CD14-positive monocyte (primary cell): ENCODE results near the gene MAP2K7. TPM values are rescaled to one million over a fixed set of nuclear protein-coding genes. Genes with fewer than 3 reads are reported as not detected.

Experiments used
- DNase-seq, 3 donors: peaks; one replicate each; pipeline ENCODE4 v3.0.0-alpha.2; 2011 to 2022
- H2AFZ ChIP-seq: 2 replicates; pipeline ENCODE4 v1.6.0; 2012; ENCODE audit warnings: mild to moderate bottlenecking, low read depth, low read length, inconsistent platforms; ENCODE audit not compliant: insufficient read depth, poor library complexity, severe bottlenecking
- H3K27ac ChIP-seq, 2 donors: 1 replicate in 1 of 2; 2 replicates in 1 of 2; pipeline ENCODE4 v1.5.1; 2012 to 2013; ENCODE audit warnings: low read length in 2 of 2, control low read depth in 1 of 2, inconsistent platforms in 1 of 2, low read depth in 1 of 2, mild to moderate bottlenecking in 1 of 2
- H3K27me3 ChIP-seq, 2 donors: one replicate each; pipeline versions ENCODE4 v1.6.0 to v1.6.1; 2011 to 2013; ENCODE audit warnings: low read length in 2 of 2; ENCODE audit not compliant: control insufficient read depth in 2 of 2, insufficient read depth in 2 of 2
- H3K36me3 ChIP-seq, 2 donors: replicated peaks in 1 of 2; 1 replicate in 1 of 2; 2 replicates in 1 of 2; pipeline versions ENCODE4 v1.5.1 to v1.6.1; 2012 to 2013; ENCODE audit warnings: low read length in 2 of 2, control low read depth in 1 of 2, inconsistent platforms in 1 of 2, mild to moderate bottlenecking in 1 of 2; ENCODE audit not compliant: insufficient read depth in 2 of 2, control insufficient read depth in 1 of 2
- H3K4me1 ChIP-seq, 2 donors: 1 replicate in 1 of 2; 2 replicates in 1 of 2; pipeline versions ENCODE4 v1.5.1 to v1.6.1; 2012 to 2013; ENCODE audit warnings: low read length in 2 of 2, control low read depth in 1 of 2, inconsistent platforms in 1 of 2, mild to moderate bottlenecking in 1 of 2, moderate library complexity in 1 of 2; ENCODE audit not compliant: insufficient read depth in 2 of 2, control insufficient read depth in 1 of 2
- H3K4me2 ChIP-seq: replicated peaks from 2 replicates; pipeline ENCODE3; 2012; ENCODE audit warnings: low read length, moderate library complexity, mild to moderate bottlenecking; ENCODE audit not compliant: poor library complexity, severe bottlenecking; ENCODE audit errors: extremely low read depth
- H3K4me3 ChIP-seq, 3 experiments: fragments of 200-600 bp in 1 of 3; sonication (generic) in 1 of 3; replicated peaks in 1 of 3; 1 replicate in 2 of 3; 2 replicates in 1 of 3; pipeline ENCODE4 v1.5.1; 2011 to 2013; ENCODE audit warnings: low read length in 3 of 3, mild to moderate bottlenecking in 3 of 3, control low read depth in 2 of 3, low read depth in 2 of 3, inconsistent platforms in 1 of 3, moderate library complexity in 1 of 3
- H3K79me2 ChIP-seq: 2 replicates; pipeline ENCODE4 v1.6.0; 2012; ENCODE audit warnings: mild to moderate bottlenecking, control low read depth, inconsistent platforms, low read length, moderate library complexity; ENCODE audit not compliant: insufficient read depth
- H3K9ac ChIP-seq: 2 replicates; pipeline ENCODE4 v1.6.0; 2017; ENCODE audit warnings: low read length, mild to moderate bottlenecking; ENCODE audit not compliant: insufficient read depth, poor library complexity, severe bottlenecking
- H3K9me3 ChIP-seq, 2 donors: replicated peaks in 1 of 2; 1 replicate in 1 of 2; 2 replicates in 1 of 2; pipeline versions ENCODE4 v1.5.1 to v1.6.1; 2012 to 2013; ENCODE audit warnings: low read length in 2 of 2, control low read depth in 1 of 2; ENCODE audit not compliant: control insufficient read depth in 1 of 2, insufficient read depth in 1 of 2
- H4K20me1 ChIP-seq: 2 replicates; pipeline ENCODE4 v1.6.0; 2012; ENCODE audit warnings: mild to moderate bottlenecking, low read length, control low read depth, moderate library complexity; ENCODE audit not compliant: insufficient read depth
- H3K27ac Mint-ChIP-seq, 7 donors: one replicate each; pipeline ENCODE4 v1.8.0; 2020; ENCODE audit warnings: mild to moderate bottlenecking in 7 of 7, mixed read lengths in 7 of 7, moderate library complexity in 6 of 7, inconsistent platforms in 2 of 7
- H3K27me3 Mint-ChIP-seq, 3 donors: one replicate each; pipeline ENCODE4 v1.8.0; 2021 to 2022; ENCODE audit warnings: low read depth in 3 of 3, mild to moderate bottlenecking in 3 of 3, mixed read lengths in 3 of 3, moderate library complexity in 3 of 3, inconsistent platforms in 1 of 3
- H3K36me3 Mint-ChIP-seq, 2 donors: one replicate each; pipeline ENCODE4 v1.8.0; 2020; ENCODE audit warnings: mixed read lengths in 2 of 2, inconsistent platforms in 1 of 2, mild to moderate bottlenecking in 1 of 2
- H3K4me1 Mint-ChIP-seq: one replicate; pipeline ENCODE4 v1.8.0; 2020; ENCODE audit warnings: mild to moderate bottlenecking, mixed read lengths
- H3K4me3 Mint-ChIP-seq, 2 donors: one replicate each; pipeline ENCODE4 v1.8.0; 2020; ENCODE audit warnings: mild to moderate bottlenecking in 2 of 2, mixed read lengths in 2 of 2, moderate library complexity in 1 of 2
- H3K9me3 Mint-ChIP-seq, 7 donors: one replicate each; pipeline ENCODE4 v1.8.0; 2020 to 2022; ENCODE audit warnings: mixed read lengths in 7 of 7, mild to moderate bottlenecking in 6 of 7, moderate library complexity in 6 of 7, inconsistent platforms in 2 of 7
- WGBS: methylation state at CpG from one replicate; pipeline ENCODE4 v1.1.5; 2013; ENCODE audit warnings: missing lambda C conversion rate; ENCODE audit not compliant: insufficient coverage; 5-methylcytosine and 5-hydroxymethylcytosine counted together
- intact Hi-C, 2 donors: fragments of 100-400 bp; cut with micrococcal nuclease; formaldehyde crosslinking; loops; one replicate each; pipeline versions ENCODE4 v1.15.0 to v1.15.1; 2023
- polyA plus RNA-seq, 3 donors: library from polyadenylated mRNA; depleted of rRNA in 1 of 3; unstranded in 2 of 3; stranded (reverse) in 1 of 3; fragments of 300-500 nt in 2 of 3; fragments of >200 nt in 1 of 3; fragmentation: Illumina TruSeq in 2 of 3; gene quantifications; 1 replicate in 2 of 3; 2 replicates in 1 of 3; pipeline ENCODE4 v1.2.3, GENCODE V29; 2012 to 2021
- TF ChIP-seq, protein P1 (sequence below): fragments of 200-600 bp; IDR thresholded peaks from one replicate; pipeline ENCODE4 v1.8.0; 2022; ENCODE audit warnings: antibody characterized with exemption, mild to moderate bottlenecking

Gene MAP2K7
- polyA plus RNA-seq, 3 donors: 0.92 to 39.5 (median 1.5) TPM

DNA sequence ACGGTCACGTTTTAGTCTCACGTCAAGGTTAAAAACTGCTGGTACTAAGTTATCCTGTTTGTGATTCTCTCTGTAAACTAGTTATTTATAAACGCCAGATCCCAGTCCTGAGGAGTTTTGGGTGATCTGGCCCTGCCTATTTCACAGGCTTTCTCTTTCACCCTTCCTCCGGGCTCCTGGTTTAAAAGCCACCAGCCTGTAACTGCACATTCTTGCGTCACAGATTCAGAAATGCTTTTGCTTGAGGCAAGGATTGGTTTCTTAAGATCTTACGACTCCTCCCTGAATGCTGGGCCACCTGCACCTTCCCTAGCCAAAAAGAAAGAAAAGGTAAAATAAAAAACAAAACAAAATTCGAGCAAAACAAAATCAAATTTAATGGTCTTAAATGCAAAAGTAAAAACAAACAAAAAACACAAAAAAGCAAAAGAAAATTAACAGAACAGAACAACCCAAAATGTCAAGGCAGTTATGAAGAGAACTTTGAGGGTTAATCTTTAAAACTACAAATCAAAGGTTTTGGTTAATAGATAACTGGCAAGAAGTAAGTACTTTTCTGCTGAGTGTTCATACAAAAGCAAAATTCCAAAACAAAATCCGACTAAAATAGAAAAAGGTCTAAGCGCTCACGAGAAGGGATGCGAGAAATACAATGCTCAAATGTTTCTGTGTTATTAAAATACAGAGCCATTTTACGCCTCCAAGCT lies 58.4 kb downstream of the MAP2K7 start:
- H3K9ac ChIP-seq: no peak overlapping the region
- H3K9me3 Mint-ChIP-seq: no peaks in the 10 kb centered on the region
- H3K4me3 ChIP-seq: no peak overlapping the region
- H3K27me3 Mint-ChIP-seq: peaks cover 0 to 1% (median 0%) of the 10 kb centered on the region in 3 donors
- intact Hi-C loops: loop anchor here in 1 of 2 donors (10.0 kb wide), 1 partner anchor 193 kb away; no protein-coding TSS in a partner anchor
- no peaks in the 10 kb centered on the region for H3K4me1 ChIP-seq
- peak overlapping the region in 2 of 7 donors; percentile 23 to 67 for H3K27ac Mint-ChIP-seq
- no peak overlapping the region for H2AFZ ChIP-seq
- peaks cover 64 to 86% of the 10 kb centered on the region in 2 donors for H3K36me3 ChIP-seq
- no peak overlapping the region for H3K4me2 ChIP-seq
- no peaks in the 10 kb centered on the region for H3K79me2 ChIP-seq
- DNase-seq: no peak
- WGBS: 96% methylated on average over 5 of the region's 13 CpGs
- H3K9me3 ChIP-seq: no peaks in the 10 kb centered on the region
- H3K4me3 Mint-ChIP-seq: no peak overlapping the region
- H3K27me3 ChIP-seq: no peaks in the 10 kb centered on the region
- peaks cover 3% of the 10 kb centered on the region for H3K4me1 Mint-ChIP-seq
- H3K36me3 Mint-ChIP-seq: peaks cover 53 to 88% of the 10 kb centered on the region in 2 donors
- H3K27ac ChIP-seq: no peak overlapping the region
- H4K20me1 ChIP-seq: no peaks in the 10 kb centered on the region
- TF ChIP-seq, protein P1, sequence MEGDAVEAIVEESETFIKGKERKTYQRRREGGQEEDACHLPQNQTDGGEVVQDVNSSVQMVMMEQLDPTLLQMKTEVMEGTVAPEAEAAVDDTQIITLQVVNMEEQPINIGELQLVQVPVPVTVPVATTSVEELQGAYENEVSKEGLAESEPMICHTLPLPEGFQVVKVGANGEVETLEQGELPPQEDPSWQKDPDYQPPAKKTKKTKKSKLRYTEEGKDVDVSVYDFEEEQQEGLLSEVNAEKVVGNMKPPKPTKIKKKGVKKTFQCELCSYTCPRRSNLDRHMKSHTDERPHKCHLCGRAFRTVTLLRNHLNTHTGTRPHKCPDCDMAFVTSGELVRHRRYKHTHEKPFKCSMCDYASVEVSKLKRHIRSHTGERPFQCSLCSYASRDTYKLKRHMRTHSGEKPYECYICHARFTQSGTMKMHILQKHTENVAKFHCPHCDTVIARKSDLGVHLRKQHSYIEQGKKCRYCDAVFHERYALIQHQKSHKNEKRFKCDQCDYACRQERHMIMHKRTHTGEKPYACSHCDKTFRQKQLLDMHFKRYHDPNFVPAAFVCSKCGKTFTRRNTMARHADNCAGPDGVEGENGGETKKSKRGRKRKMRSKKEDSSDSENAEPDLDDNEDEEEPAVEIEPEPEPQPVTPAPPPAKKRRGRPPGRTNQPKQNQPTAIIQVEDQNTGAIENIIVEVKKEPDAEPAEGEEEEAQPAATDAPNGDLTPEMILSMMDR: no peak

- TF ChIP-seq, protein P1: no peak
- no peak for DNase-seq
- 96% methylated on average over 16 of the region's 22 CpGs for WGBS
- Mint-ChIP-seq H3K9me3 (no peaks in the 10 kb centered on the region), H3K27ac (no peak overlapping the region), H3K27me3 (peaks cover 0 to 1% (median 0%) of the 10 kb centered on the region in 3 donors), H3K36me3 (peaks cover 60 to 89% of the 10 kb centered on the region in 2 donors), H3K4me3 (no peak overlapping the region), H3K4me1 (peaks cover 3% of the 10 kb centered on the region)
- intact Hi-C loops: loop anchor here in 1 of 2 donors (10.0 kb wide), 1 partner anchor 192 kb away; no protein-coding TSS in a partner anchor
- H3K27ac ChIP-seq: no peak overlapping the region
- no peaks in the 10 kb centered on the region for H3K79me2 ChIP-seq
- no peak overlapping the region for H3K4me2 ChIP-seq
- H3K9ac ChIP-seq: no peak overlapping the region
- no peaks in the 10 kb centered on the region for H3K4me1 ChIP-seq
- H3K36me3 ChIP-seq: peaks cover 71 to 91% of the 10 kb centered on the region in 2 donors
- no peaks in the 10 kb centered on the region for H3K27me3 ChIP-seq
- no peaks in the 10 kb centered on the region for H3K9me3 ChIP-seq
- H4K20me1 ChIP-seq: no peaks in the 10 kb centered on the region
- H3K4me3 ChIP-seq: no peak overlapping the region
- no peak overlapping the region for H2AFZ ChIP-seq
These were observed 59.1 kb downstream of the MAP2K7 start for GRCh38 chr19:7962644-7963268.
